CD4-positive, alpha-beta T cell treated with Interleukin-10 for 1 hour (primary cell): ENCODE results near the gene PEAK1.

Source experiments
- DNase-seq: peaks from one replicate; pipeline ENCODE4 v3.0.0-alpha.2; 2020

PEAK1 gene

DNA sequence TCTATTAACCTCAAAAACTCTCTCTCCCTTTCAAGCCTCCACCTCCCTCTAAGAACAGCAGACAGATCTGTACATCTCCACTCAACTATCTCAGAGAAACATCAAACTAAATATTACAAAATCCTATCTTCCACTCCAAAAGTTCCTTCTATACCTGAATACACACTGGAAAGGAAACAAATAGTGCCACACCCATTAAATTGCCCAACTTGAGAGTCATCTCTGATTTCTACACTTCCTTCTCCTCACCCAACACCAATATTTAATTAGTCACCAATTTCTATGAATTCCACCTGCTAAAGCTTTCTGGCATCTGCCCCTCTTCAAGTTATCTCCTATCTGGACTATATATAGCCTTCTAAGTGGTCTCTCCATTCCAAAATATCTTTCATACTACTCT is 65.8 kb downstream of the PEAK1 start:
- no peak for DNase-seq

DNA sequence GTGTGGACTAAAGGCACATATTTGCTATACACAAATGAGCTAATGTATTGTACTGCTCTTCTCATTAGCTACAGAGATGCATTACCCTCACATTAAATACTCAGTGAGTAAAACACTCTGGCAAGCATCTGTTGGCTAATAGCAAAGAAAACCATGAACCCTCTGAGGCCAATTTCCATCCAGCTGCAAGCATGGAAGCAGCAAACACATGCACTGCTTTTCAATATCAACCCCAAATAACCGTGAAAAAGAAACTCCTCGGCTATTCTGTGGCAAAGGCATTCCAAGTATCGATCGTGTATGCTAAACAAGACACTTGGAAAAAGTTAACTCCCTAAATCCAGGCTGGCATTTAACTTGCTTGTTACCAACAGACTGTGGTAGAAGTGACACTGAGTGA is 67.0 kb downstream of the PEAK1 start:
- DNase-seq: no peak

DNA sequence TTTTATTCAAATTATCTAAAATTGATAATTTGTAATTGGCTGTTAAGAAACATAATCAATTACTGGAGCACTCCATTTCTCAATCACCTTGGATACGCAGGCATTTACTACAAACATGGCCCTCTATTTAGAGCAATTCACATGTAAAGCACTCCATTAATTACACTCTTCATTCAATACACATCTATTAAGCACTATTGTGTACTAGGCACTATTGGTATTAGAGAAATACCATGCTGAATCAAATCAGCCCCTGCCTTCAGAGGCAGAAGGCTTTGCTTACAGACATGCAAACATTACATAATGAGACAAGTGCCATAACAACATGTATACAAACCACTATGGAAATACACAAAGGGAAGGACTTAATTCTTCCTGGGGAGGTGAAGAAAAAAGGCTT is 69.1 kb downstream of the PEAK1 start:
- no peak for DNase-seq

DNA sequence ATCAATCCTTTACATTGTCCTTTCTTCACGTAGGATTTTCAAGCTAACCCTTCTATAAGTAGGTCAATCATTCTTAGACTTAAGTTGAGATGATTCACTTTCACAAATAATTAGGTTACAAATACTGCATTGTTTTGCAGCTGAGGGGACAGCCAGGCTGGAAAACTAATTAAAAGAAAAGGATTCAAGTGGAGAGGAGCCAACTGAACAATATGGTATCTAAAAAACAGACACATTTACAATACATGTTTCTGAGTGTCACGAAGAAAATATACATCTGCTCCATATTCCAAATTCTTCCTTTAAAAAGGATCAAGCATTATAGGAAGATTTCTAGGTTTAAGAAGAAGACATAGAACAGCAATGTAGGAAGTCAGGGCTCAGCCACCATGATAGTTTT is 70.2 kb downstream of the PEAK1 start:
- DNase-seq: no peak

DNA sequence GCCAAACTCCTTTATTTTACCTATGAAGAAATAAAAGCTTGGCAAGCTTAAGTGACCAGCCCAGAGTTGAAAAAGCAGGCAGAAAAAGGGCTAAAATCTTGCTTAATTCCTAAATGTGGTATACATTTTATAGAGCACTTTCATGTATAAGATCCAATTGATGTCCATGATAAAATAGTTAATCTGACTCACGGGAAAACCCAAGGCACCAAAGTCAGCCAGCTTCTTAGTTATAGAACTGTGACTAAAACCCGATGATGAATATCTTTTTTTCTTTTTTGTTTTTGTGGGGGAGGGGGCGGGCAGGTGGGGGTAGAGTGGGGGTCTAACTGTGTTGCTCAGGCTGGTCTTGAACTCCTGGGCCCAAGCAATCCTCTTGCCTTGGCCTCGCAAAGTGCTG is 71.4 kb downstream of the PEAK1 start:
- DNase-seq: no peak

DNA sequence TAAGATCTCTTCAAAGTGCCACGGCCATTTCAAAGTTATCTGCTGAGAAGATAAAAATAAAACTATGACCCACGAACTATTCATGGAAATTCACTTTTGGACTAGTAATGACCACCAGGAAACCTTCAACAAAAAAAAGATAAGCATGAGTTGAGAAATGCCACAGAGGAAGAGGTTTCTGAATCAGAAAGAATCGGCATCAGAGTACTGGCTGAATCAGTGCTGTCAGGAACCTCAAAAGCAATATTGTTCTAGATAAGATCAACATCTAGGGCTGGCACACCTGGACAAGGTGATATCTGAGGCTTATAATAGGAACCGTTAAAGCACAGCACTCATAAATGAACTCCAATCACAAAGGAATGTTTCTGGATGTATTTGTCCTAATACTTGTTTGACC is 72.7 kb downstream of the PEAK1 start:
- DNase-seq: no peak

DNA sequence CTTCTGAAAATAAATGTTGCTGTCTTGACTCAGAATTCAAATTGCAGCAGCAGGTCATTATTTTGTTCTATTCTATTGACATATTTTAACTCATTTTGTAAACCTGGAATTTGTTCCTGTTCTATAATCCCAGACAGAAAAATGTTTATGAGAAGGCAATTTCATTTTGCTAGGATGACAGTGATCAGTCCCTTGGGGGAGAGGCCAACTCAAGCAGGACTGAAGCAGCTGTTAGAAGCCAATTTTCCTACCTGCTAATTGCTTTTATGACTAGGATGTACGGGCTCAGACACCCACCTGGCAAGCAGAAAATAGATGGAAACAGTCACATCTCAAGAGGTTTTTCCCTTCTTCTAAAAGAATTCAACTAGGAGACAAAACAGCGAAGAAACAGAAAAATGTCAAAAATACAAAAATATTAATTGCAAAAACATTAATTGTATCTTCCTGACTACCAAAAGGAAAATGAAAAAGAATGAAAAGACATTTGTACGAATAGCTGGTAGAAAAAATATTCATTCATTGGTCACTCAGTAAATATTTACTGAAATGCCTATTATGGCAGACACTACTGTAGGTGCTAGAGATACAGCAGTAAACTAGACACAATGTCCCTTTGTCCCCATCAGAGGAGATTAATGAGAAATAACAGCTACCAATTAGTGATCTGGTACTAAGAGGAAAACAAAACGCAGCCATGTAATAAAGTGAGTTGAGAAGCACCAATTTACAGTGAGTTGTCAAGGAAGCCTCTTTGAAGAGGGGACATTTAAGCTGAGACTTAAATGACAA is 73.5 kb downstream of the PEAK1 start:
- DNase-seq: no peak

DNA sequence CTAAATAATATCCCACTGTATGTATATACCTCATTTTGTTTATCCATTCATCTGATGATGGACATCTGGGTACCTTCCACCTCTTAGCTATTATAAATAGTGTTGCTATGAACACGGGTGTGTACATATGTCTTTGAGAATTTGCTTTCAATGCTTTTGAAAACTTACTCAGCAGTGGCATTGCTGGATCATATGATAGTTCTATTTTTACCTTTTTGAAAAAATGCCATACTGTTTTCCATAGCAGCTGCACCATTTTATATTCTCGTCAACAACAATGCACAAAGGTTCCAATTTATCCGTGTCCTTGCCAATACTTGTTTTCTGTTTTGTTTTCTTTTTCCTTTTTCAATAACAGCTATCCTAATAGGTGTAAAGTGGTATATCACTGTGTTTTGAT is 77.1 kb downstream of the PEAK1 start:
- DNase-seq: no peak

DNA sequence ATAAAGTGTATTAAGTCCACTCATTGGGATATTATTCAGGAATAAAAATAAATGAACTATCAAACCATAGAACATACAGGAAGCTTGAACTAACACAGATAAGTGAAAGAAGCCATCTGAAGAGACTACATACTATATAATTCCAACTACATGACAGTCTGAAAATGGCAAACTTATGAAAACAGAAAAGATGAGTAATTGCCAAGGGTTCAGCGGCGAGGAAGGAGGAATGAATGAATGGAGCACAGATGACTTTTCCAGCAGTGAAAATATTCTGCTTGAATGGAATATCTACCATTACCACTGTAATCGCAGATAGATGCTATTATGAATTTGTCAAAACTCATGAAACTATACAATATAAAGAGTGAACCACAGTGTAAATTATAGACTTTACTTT is 79.7 kb downstream of the PEAK1 start:
- DNase-seq: no peak

DNA sequence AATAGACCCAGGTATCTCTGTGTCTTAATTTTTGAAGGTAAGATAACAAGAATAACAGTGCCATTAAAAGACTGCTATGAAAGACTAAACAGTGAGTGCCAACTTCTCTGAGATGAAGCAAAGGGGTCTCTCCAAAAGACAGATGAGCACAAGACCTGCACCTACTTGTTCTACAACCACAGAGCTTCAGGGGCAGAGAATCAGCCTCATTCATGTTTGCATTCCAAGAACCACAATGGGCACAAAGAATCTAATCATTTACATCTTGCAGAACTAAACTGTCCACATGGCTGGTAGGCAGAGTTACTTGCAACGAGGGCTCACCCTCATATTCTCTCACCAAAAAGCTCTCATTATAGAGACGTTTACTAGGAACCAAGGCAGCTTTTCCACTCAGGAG is 83.9 kb downstream of the PEAK1 start:
- no peak for DNase-seq

DNA sequence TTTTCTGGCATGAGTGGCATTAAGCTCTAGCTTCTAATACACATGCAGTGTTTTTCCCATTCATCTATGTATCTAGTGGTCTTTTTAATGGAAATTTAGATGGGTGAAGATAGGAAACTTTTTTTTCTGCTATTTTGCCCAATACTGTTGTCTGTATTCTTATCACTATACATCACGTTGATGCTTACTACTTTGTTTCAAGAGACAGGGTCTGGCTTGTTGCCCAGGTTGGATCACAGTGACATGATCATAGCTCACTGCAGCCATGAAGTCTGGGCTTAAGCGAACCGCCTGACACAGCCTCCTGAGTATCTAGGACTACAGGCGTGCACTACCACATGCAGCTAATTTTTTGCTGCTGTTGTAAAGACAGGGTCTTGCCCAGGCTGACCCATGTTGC is 84.6 kb downstream of the PEAK1 start:
- no peak for DNase-seq

DNA sequence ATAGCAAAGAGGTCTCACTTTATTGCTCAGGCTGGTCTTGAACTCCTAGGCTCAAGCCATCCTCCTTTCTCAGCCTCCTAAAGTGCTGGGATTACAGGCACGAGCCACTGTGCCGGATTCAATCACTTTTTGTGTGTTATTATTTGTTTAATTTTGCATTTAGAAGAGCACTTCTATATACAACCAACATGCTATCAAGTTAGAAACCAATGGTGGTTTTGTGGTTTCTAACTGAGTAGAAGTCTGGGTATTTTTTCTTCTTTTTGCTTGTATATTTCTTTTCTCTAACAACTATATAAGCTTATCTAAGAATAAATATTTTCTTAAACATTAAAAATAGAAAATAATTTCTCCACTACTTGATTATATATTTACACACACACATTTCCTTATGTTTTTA is 86.7 kb downstream of the PEAK1 start:
- no peak for DNase-seq

DNA sequence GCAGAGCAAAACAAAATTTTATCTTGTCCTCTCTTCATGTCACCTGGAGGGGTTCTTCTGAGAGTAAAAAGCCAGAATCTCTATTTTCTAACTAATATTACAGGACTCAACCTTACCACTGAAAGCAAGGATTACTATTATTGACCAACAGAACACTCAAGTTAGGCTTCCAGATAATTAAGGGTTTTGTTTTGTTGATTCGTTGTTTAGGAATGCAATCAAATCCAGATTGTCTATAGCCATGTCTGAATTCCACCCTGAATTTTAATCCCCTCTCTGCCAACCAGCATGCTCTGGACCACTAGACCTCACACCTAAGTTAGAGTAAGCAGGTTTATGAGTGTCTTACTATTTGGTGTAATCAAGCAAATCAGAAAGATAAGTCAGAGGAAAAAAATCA is 90.7 kb downstream of the PEAK1 start:
- DNase-seq: no peak

DNA sequence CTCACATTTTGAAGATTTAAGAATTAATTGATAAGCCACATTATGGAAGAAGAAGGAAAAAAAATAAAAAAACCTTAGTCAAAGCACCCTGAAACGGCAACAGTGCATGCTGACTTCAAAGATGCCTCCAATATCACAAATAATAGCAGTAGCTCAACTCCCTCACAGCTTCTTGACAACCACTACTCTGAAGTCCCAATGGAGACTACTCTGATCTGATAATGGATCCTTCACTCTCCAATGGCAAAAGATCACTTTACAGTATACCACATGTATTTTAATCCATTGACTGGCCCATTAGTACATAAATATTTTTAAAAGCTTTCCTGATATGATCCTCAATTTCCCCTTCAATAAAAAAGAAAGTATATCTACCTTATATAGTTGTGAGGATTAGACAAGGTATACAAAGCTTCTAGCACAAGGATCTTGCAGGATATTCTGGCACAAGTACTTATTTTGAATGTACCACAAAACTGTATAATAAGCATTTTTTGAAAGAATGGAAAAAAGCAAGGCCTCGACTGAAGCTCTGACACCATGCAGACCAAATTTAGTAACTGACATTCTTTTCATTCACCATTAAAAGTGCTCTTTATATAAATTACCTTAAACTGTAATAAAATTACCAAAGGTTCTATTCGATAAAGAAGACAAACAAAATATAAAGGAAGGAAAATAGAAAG is 91.9 kb downstream of the PEAK1 start:
- no peak for DNase-seq

DNA sequence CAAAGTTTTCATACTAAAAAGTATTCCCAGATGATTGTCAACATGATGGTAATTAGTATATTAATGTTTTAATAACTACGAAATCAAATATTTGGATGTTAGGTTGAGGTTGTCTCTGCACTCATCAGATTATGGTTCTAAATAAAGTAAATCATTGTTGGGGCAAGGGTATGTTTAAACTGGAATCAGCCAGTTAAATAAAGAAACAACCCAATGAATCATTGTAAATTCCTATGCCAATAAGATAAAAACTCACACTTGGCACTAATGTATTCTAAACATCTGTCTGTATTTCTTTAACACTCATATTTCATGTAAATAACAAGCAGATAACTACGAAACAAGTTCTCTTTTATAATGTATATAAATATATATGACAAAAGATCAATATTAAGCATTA is 92.7 kb downstream of the PEAK1 start:
- DNase-seq: no peak

DNA sequence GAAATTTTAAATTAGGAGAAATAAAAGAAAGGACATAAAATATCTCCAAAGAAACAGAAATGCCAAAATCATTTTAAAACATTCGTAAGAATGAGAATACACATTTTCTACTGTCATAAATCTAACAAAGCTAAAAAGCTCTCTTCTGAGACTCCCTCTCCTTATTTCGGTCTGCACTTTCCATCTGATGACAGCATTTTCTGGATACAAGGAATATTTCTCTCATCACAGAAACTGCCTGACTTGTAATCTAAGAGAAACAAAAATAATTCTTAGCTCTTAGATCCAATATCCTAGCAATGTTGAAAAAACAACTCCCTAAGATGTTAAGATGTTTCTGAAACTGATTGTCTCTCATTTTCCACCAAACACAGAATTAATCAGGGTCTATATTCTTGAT is 93.5 kb downstream of the PEAK1 start:
- DNase-seq: no peak

DNA sequence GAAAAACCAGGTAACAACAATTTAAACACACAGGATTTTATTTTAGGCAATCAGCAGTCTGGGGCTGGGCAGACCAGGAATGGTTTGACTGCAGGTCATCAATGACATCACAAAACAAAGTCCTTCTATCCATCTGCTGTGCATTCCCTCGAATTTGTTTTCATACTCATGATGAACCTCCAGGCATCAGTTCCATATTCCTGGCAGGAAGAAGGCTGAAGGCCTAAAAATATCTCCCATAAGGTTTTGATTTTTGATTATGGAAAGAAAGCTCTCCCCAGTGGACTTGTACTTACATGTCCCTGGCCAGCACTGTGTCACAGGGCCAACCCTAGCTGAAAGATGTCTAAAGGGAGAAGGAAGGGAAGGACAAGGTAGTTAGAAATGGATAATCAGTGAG is 107.4 kb downstream of the PEAK1 start:
- no peak for DNase-seq

DNA sequence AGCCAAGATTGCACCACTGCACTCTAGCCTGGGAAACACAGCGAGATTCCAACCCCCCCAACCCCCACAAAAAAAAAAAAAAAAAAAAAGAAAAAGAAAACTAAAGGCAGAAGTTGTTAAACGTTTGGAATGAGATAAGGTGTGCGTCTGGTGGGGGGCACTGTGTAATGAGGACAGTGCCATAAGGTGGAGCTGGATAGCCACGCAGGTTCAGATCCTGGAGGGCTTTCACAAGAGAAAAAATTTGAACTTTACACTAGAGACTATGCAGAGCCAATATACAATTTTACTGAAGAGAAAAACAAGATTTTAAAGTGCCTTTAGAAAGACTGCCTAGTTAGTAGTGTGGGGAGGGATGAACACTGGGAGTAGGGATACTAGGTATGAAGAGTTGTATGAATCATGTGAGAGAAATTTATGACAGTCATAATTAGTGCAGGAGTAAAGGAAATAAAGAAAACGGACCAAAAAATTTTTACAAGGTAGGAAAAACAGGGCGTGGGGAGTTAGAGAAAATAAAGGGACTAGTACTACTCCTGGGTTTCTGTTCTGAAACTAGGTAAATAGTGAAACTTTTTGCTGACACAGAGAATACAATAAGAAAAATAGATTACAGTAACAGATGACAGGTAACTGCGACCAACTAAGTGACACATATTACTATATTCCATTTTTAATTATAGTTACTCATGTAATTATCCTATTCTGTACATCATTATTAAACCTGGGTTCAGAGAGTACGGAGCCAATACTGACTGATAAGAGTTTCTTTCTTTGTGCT is 108.1 kb downstream of the PEAK1 start:
- DNase-seq: no peak

DNA sequence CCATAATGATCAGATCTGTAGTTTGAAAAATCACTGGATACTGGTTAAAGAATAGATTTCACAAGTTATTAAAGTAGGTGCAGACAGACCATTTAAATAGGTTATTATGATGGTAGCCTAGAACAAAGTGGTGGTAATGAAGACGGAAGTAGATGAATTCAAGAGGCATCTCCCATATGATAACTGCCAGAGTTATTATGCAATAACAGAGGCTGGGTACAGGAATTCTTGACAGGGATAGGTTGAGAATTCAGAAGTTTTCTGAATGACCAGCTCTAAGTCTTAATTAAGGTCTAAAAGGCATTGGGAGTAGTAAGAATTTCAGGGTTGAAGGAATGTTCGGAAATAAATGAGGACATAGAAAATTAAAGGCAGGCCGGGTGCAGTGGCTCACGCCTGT is 108.9 kb downstream of the PEAK1 start:
- no peak for DNase-seq

DNA sequence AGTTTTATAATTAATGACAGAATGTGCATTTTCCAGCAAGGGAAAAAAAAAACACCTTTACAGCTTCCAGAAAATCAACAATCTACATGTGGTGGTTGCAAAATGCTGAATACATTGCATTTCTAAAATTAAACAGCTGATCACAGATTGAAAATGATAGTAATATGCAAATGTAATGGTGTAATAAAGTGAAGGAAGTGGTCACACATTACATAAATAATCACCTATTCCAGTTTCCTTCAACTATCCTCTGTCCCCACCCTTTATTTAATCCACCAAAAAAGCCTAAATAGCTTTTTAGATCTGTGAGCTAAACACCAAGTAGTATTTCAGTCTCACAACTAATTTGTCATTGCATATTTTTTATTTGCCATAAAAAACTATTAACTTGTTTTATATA is 110.5 kb downstream of the PEAK1 start:
- DNase-seq: no peak

DNA sequence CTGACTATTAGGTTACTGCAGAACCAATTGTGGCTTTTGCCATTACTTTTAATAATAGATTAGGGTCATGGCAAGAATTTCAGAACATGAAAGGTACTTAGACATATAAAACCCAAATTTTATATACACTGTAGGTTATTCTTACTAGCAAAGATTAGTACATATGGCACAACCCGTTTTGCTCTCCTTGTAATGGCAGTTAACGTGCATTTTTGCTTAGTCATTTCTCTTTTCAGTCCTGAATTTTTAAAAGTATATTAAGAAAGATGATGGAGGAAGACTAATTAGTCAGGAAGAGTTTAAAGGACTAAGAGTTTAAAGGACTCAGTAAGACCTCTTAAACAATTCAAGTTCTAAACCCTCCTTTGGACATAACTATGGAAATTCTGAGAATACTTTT is 114.0 kb downstream of the PEAK1 start:
- no peak for DNase-seq

DNA sequence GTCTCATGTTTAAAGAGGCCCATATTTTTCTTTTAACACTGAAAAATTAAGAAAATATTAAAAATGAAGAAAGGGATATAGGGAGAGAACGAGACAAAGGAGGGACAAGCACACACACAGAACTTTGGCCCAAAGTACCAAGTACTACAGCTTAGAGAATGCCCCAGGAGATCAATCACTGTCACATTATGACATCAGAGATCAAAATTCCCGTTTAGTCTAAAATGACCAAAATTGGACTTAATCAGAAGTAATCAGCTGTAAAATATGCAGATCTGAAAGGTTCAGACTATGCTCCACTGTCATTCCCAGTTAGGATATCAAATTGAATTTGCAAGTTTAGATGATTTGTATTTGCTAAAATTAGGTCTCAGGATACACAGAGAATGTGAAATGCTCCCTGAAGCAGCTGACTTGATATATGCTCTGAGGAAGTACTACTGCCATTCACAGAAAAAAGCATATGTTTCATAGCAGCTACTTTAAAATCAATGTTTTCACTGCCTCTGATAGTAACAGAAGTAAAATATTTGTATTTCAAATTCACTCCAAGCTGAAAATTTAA is 123.0 kb downstream of the PEAK1 start:
- DNase-seq: no peak

DNA sequence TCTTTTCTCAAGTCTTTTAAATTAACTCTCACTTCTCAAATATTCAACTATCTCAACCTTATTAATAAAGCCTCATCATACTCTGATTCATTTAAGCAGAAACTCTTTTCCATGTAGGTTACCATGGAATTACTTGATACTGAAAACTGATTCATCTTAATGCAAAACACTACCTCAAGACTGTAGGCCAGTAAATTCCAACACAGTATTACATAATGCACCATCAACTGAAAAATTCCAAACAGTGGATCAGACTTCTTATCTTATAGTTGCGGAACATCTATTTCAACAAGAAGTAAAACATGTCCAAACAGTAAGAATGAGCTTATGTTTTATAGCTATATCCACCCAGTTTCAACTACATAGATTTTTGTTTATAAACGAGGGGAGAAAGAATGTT is 124.5 kb downstream of the PEAK1 start:
- no peak for DNase-seq
